ENCODE measurements around the gene NUP50. TPM values are rescaled to one million over a fixed set of nuclear protein-coding genes. Genes with fewer than 3 reads are reported as not detected.
A peak's percentile ranks its signal among the peaks of the same experiment; 100 is the strongest.

The NUP50 gene
- total RNA-seq, 1 experiment from 2014 or later, result 49.8 TPM

DNA sequence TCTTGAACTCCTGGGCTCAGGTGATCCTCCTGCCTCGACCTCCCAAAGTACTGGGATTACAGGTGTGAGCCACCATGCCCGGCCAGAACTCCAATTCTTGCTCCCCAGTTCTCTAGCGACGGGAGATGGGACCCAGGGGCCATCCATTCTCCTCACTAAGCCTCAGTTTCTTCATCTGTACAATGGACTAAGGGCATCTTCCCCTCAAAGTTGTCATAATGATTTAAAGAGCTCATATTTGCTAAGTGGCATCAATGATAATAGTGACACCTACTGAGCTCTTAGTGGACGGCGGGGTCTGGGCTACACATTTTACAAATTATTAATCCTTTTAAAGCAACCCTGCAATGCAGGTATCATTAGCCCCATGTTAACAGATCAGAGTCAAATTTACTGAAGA, 42.5 kb downstream of the NUP50 start:
- H4K20me1 ChIP-seq (ENCODE audit: insufficient read depth, low read depth, low read length), result no peaks in the 10 kb centered on the region; the same call in 1 of the 2 replicates
- no peaks in the 10 kb centered on the region for H3K4me1 ChIP-seq (ENCODE audit: low read length)
- no peaks in the 10 kb centered on the region for H3K36me3 ChIP-seq (ENCODE audit: insufficient read depth, low read length)
- no peak overlapping the region for H3K4me2 ChIP-seq (ENCODE audit: low read depth, low read length, poor library complexity, severe bottlenecking)
- H3K27ac ChIP-seq (ENCODE audit: low read length), result no peak overlapping the region
- H3K27me3 ChIP-seq (ENCODE audit: low read length), result no peaks in the 10 kb centered on the region
- H3K4me3 ChIP-seq (ENCODE audit: low read length), result no peak overlapping the region
- H2AFZ ChIP-seq (ENCODE audit: low read length), result no peak overlapping the region
- no peaks in the 10 kb centered on the region for H3K79me2 ChIP-seq (ENCODE audit: low read length)
- H3K9me2 ChIP-seq (replicated peaks; ENCODE audit: insufficient read depth, low read length), result no peaks in the 10 kb centered on the region
- H3K9ac ChIP-seq (ENCODE audit: low read length), result no peak overlapping the region
- no peaks in the 10 kb centered on the region for H3K9me3 ChIP-seq (ENCODE audit: low read length)
- DNase-seq, result peak; percentile 51

DNA sequence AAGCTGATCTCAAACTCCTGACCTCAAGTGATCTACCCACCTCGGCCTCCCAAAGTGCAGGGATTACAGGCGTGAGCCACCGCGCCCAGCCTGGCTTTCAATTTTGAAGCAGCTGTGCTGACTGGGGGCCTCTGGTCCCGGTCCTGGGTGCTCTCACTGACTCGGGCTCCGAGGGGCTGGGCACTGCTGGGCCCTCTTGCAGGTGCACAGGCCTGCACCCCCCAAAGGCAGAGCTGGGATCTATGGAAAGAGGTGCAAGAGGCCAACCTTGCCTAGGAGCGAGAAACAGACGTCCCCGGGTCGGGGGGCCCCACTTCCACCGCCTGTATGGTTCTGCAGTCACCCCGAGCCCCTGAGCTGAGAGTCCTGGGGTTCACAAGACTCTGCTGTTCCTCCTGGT, 43.8 kb downstream of the NUP50 start:
- no peaks in the 10 kb centered on the region for H3K9me3 ChIP-seq (ENCODE audit: low read length)
- no peak overlapping the region for H2AFZ ChIP-seq (ENCODE audit: low read length)
- no peak overlapping the region for H3K4me3 ChIP-seq (ENCODE audit: low read length)
- H4K20me1 ChIP-seq (ENCODE audit: insufficient read depth, low read depth, low read length), result peaks cover under 1% of the 10 kb centered on the region; the same call in 1 of the 2 replicates
- H3K4me1 ChIP-seq (ENCODE audit: low read length), result no peaks in the 10 kb centered on the region
- H3K79me2 ChIP-seq (ENCODE audit: low read length), result peaks cover under 1% of the 10 kb centered on the region; the same call in 1 of the 2 replicates
- H3K9ac ChIP-seq (ENCODE audit: low read length), result no peak overlapping the region
- no peak overlapping the region for H3K4me2 ChIP-seq (ENCODE audit: low read depth, low read length, poor library complexity, severe bottlenecking)
- H3K27ac ChIP-seq (ENCODE audit: low read length), result no peak overlapping the region
- DNase-seq, result no peak
- no peaks in the 10 kb centered on the region for H3K9me2 ChIP-seq (replicated peaks; ENCODE audit: insufficient read depth, low read length)
- no peaks in the 10 kb centered on the region for H3K27me3 ChIP-seq (ENCODE audit: low read length)
- H3K36me3 ChIP-seq (ENCODE audit: insufficient read depth, low read length), result no peaks in the 10 kb centered on the region

DNA sequence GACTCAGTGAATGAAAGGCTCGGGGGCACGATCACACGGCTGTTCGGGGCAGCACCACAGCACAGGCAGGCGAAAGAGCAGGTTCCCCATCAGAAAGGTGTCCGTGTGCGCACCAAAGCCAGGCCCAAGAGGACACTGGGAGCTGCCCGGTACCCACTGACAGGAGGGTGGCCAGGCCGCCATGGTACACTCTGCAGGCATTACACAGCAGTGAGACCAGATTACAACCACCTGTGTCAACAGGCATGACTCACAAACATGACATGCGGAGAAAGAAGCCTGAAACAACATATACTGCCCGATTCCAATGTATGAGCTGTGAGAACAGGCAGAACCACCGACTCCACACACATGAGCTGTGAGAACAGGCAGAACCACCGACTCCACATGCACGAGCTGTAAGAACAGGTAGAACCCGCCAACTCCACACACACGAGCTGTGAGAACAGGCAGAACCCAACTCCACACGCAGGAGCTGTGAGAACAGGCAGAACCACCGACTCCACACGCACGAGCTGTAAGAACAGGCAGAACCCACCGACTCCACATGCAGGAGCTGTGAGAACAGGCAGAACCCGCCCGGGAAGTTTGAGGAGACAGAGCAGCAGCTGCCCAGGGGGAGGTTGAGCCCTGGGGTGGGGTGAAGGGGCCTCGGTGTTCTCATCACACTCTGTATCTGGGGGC, 44.4 kb downstream of the NUP50 start:
- Histone ChIP-seq H3K27ac (ENCODE audit: low read length) (no peak overlapping the region), H3K4me3 (ENCODE audit: low read length) (no peak overlapping the region), H3K9me3 (ENCODE audit: low read length) (no peaks in the 10 kb centered on the region), H3K4me2 (ENCODE audit: low read depth, low read length, poor library complexity, severe bottlenecking) (no peak overlapping the region), H3K9ac (ENCODE audit: low read length) (no peak overlapping the region), H2AFZ (ENCODE audit: low read length) (no peak overlapping the region), H3K27me3 (ENCODE audit: low read length) (no peaks in the 10 kb centered on the region), H3K9me2 (replicated peaks; ENCODE audit: insufficient read depth, low read length) (no peaks in the 10 kb centered on the region), H3K4me1 (ENCODE audit: low read length) (peaks cover 3% of the 10 kb centered on the region), H3K36me3 (ENCODE audit: insufficient read depth, low read length) (no peaks in the 10 kb centered on the region), H3K79me2 (ENCODE audit: low read length) (peaks cover 6% of the 10 kb centered on the region; the same call in 1 of the 2 replicates), H4K20me1 (ENCODE audit: insufficient read depth, low read depth, low read length) (peaks cover 6% of the 10 kb centered on the region; the same call in 1 of the 2 replicates)
- no peak for DNase-seq

DNA sequence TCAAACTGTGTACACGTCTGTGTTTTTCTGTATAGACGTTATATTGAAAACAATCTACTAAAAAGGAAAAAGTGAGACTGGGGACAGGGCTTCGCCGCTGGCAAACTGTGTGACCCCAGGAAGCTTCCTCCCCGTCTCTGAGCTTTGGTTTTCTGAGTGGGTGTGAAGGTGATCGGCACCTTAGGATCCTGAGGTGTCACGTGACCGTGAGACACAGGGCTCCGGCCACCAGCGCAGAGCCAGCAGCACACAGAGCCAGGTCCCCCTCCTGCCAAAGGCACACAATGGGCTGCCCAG, 44.9 kb downstream of the NUP50 start:
- Histone ChIP-seq H3K4me2 (ENCODE audit: low read depth, low read length, poor library complexity, severe bottlenecking) (no peak overlapping the region), H3K27ac (ENCODE audit: low read length) (no peak overlapping the region), H3K9ac (ENCODE audit: low read length) (no peak overlapping the region), H3K36me3 (ENCODE audit: insufficient read depth, low read length) (no peaks in the 10 kb centered on the region), H3K79me2 (ENCODE audit: low read length) (peaks cover 8% of the 10 kb centered on the region; the same call in 1 of the 2 replicates), H4K20me1 (ENCODE audit: insufficient read depth, low read depth, low read length) (peaks cover 8% of the 10 kb centered on the region; the same call in 1 of the 2 replicates), H3K4me1 (ENCODE audit: low read length) (peaks cover 9% of the 10 kb centered on the region), H2AFZ (ENCODE audit: low read length) (no peak overlapping the region), H3K4me3 (ENCODE audit: low read length) (no peak overlapping the region), H3K9me2 (replicated peaks; ENCODE audit: insufficient read depth, low read length) (no peaks in the 10 kb centered on the region), H3K27me3 (ENCODE audit: low read length) (no peaks in the 10 kb centered on the region), H3K9me3 (ENCODE audit: low read length) (no peaks in the 10 kb centered on the region)
- DNase-seq, result no peak

DNA sequence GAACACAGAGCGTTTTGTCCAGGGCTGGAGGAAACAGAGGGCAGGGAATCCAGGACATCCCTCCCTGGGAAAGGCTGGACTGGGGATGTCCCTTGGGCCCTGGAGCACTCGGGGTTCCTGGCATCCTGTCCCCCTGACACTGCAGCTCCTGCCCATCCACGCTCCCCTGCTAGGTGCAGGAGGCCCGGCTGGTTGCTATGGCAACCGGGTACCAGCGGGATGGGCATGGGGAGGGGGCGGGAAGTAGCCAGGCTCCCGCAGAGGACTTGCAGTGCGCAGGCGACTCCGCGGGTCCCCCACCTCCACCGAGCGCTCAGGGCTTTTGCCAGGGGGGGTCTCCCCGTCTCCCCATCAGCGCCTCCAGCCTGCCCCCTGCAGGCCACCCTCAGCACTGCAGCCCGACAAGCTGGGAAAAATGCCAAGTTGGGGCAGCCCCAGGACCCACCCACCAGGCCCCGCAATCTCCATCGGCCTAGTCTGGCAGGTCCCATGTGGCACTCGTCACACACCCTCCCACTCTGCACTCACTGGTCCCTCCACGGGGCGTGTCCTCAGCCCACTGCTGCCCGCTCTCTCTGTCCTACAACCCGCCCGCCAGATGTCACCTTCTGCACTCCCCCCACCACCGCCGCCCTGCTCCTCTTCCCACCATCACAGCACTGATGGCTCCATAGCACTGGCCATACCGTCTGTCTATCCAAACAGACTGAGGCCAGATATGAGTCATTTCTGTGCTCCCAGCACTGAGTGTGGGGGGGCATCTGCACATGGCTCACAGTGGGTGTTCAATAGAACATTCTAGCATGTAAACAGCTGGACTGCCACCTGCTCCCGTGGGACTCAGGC, 45.5 kb downstream of the NUP50 start:
- DNase-seq, result peak; percentile 76
- Histone ChIP-seq H3K9me2 (replicated peaks; ENCODE audit: insufficient read depth, low read length) (no peaks in the 10 kb centered on the region), H3K4me1 (ENCODE audit: low read length) (peaks cover 14% of the 10 kb centered on the region), H3K4me3 (ENCODE audit: low read length) (no peak overlapping the region), H3K79me2 (ENCODE audit: low read length) (peaks cover 10% of the 10 kb centered on the region; the same call in 1 of the 2 replicates), H2AFZ (ENCODE audit: low read length) (no peak overlapping the region), H3K9ac (ENCODE audit: low read length) (no peak overlapping the region), H3K27me3 (ENCODE audit: low read length) (no peaks in the 10 kb centered on the region), H3K36me3 (ENCODE audit: insufficient read depth, low read length) (no peaks in the 10 kb centered on the region), H4K20me1 (ENCODE audit: insufficient read depth, low read depth, low read length) (peaks cover 8% of the 10 kb centered on the region; the same call in 1 of the 2 replicates), H3K27ac (ENCODE audit: low read length) (no peak overlapping the region), H3K9me3 (ENCODE audit: low read length) (no peaks in the 10 kb centered on the region), H3K4me2 (ENCODE audit: low read depth, low read length, poor library complexity, severe bottlenecking) (no peak overlapping the region)

DNA sequence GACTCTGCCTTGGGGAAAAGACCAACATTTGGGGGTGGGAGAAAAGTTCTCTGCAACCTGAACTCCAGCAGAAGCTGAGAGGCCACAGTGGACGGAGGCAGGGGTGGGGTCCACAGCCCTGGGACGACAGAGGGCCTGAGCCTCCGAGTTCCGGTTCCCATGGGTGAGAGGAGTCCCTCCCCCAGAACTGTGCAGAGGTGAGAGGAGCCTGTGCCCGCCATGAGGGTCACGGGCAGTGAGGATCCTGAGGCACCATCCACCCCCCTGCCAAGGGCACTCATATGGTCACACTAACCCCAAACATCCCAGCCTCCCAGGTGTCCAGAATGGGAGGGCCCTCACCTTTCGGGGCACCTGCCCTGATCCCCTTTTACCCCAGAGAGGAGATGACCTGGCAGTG, 46.4 kb downstream of the NUP50 start:
- Histone ChIP-seq H4K20me1 (ENCODE audit: insufficient read depth, low read depth, low read length) (peaks cover 8% of the 10 kb centered on the region; the same call in 1 of the 2 replicates), H3K4me3 (ENCODE audit: low read length) (no peak overlapping the region)

DNA sequence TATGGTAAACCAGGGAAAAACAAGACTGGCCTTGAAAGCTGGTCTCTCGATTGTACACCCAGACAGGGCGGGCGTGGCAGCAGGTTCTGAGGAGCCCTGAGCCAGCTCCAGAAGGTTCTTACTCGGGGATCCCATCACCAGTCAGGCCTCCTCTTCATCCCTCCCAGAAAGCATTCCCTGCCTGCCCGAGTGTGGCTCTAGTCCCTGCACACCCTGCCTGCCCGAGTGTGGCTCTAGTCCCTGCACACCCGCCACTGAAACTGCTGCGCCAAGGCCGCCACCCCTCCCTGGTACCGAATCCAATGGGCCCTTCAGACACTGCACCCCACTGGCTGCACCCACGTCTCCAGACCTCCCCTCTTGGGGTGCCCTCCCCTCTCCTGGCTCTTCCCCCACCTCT, 46.9 kb downstream of the NUP50 start:
- H3K36me3 ChIP-seq (ENCODE audit: insufficient read depth, low read length), result no peaks in the 10 kb centered on the region
- DNase-seq, result no peak
- H3K27me3 ChIP-seq (ENCODE audit: low read length), result no peaks in the 10 kb centered on the region
- no peaks in the 10 kb centered on the region for H3K9me3 ChIP-seq (ENCODE audit: low read length)
- H3K4me1 ChIP-seq (ENCODE audit: low read length), result peaks cover 16% of the 10 kb centered on the region
- H3K9ac ChIP-seq (ENCODE audit: low read length), result no peak overlapping the region
- no peaks in the 10 kb centered on the region for H3K9me2 ChIP-seq (replicated peaks; ENCODE audit: insufficient read depth, low read length)
- H4K20me1 ChIP-seq (ENCODE audit: insufficient read depth, low read depth, low read length), result peaks cover 8% of the 10 kb centered on the region; the same call in 1 of the 2 replicates
- no peak overlapping the region for H3K4me2 ChIP-seq (ENCODE audit: low read depth, low read length, poor library complexity, severe bottlenecking)
- H2AFZ ChIP-seq (ENCODE audit: low read length), result no peak overlapping the region
- no peak overlapping the region for H3K4me3 ChIP-seq (ENCODE audit: low read length)
- H3K27ac ChIP-seq (ENCODE audit: low read length), result no peak overlapping the region
- peaks cover 15% of the 10 kb centered on the region for H3K79me2 ChIP-seq (ENCODE audit: low read length)

More for the DNA sequence above, 46.4 kb downstream of the NUP50 start:
- Histone ChIP-seq H3K27ac (ENCODE audit: low read length) (no peak overlapping the region), H3K9me2 (replicated peaks; ENCODE audit: insufficient read depth, low read length) (no peaks in the 10 kb centered on the region), H3K4me2 (ENCODE audit: low read depth, low read length, poor library complexity, severe bottlenecking) (no peak overlapping the region), H3K9ac (ENCODE audit: low read length) (no peak overlapping the region), H3K36me3 (ENCODE audit: insufficient read depth, low read length) (no peaks in the 10 kb centered on the region), H3K4me1 (ENCODE audit: low read length) (peaks cover 16% of the 10 kb centered on the region), H2AFZ (ENCODE audit: low read length) (no peak overlapping the region), H3K79me2 (ENCODE audit: low read length) (peaks cover 12% of the 10 kb centered on the region), H3K9me3 (ENCODE audit: low read length) (no peaks in the 10 kb centered on the region), H3K27me3 (ENCODE audit: low read length) (no peaks in the 10 kb centered on the region)
- DNase-seq, result no peak

DNA sequence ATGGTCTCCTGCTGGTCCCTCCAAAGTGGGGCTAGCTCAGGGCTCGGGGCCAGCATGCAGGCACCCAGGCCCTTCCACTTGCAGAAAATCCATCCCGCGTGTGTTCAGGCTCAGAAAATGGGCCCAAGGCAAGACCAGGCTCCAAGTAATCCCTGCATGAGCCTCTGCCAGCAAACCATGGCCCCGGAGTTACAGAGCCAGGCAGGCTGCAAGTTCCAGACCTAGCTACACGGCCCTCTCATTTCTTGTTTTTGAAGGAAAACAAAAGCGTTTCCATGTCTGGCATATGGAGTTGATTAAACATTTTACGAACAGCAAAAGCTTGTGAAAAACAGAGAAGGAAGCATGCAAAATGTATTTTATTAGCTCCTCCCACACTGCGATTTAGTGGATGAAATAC, 47.3 kb downstream of the NUP50 start:
- DNase-seq, result no peak
- H3K27ac ChIP-seq (ENCODE audit: low read length), result no peak overlapping the region
- no peaks in the 10 kb centered on the region for H3K27me3 ChIP-seq (ENCODE audit: low read length)
- no peak overlapping the region for H2AFZ ChIP-seq (ENCODE audit: low read length)
- no peaks in the 10 kb centered on the region for H3K36me3 ChIP-seq (ENCODE audit: insufficient read depth, low read length)
- H3K4me1 ChIP-seq (ENCODE audit: low read length), result peaks cover 16% of the 10 kb centered on the region
- peaks cover 16% of the 10 kb centered on the region for H3K79me2 ChIP-seq (ENCODE audit: low read length)
- H3K9ac ChIP-seq (ENCODE audit: low read length), result no peak overlapping the region
- peaks cover 8% of the 10 kb centered on the region; the same call in 1 of the 2 replicates for H4K20me1 ChIP-seq (ENCODE audit: insufficient read depth, low read depth, low read length)
- no peaks in the 10 kb centered on the region for H3K9me3 ChIP-seq (ENCODE audit: low read length)
- no peak overlapping the region for H3K4me3 ChIP-seq (ENCODE audit: low read length)
- H3K9me2 ChIP-seq (replicated peaks; ENCODE audit: insufficient read depth, low read length), result no peaks in the 10 kb centered on the region
- H3K4me2 ChIP-seq (ENCODE audit: low read depth, low read length, poor library complexity, severe bottlenecking), result no peak overlapping the region
